ENCODE data around the gene TMOD1.

Gene TMOD1

DNA sequence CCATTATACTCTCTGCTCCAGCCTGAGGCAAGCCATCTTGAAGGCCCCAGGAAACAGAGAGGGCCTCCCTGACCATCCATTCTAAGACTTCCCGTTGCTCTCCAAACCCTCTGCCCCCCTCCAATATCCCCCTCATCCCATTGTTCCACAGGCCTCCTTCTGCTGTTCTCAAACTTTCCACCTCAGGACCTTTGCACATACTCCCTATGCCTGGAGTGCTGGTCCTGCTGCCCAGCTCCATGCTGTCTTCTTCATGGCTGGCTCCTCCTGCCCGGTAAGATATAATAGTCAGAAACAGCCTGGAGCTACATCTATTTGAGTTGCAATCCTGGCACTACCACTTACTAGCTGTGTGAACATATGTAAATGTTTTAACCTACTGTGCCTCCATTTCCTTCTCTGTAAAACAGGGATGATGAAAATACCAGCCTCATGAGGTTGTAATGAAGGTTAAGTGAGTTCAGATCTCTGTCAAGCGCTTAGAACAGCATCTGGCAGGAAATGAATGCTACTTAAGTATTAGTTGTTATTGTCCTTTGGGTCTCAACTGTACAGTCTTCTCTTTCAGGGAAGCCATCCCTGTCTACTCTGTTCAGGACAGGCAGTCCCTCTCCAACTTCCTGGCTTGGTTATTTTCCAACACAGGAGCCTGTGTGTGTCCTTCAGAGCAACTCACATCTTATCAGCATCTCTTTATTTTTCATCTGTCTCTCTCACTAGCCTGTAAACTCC lies 45.8 kb downstream of the TMOD1 start:
- DNase-seq (ENCODE audit: low spot score): no peak

GRCh38 chr9:97548379-97548778 lies 46.9 kb downstream of the TMOD1 start:
- DNase-seq (ENCODE audit: low spot score): no peak

GRCh38 chr9:97548819-97549540 lies 47.5 kb downstream of the TMOD1 start:
- DNase-seq (ENCODE audit: low spot score): no peak

DNA sequence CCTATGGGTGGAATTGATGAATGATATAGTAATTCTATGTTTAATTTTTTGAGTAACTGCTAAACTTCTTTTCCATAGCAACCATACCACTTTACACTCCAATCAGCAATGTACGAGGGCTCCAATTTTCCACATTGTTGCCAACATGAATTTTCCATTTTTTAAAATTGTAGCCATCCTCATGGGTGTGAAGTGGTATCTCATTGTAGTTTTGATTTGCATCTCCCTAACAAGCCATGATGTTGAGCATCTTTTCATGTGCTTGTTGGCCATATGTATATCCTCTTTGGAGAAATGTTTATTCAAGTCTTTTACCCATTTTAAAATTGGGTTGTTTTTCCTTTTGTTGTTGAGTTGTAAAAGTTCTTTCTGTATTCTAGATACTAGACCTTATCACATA lies 48.9 kb downstream of the TMOD1 start:
- DNase-seq (ENCODE audit: low spot score): no peak

DNA sequence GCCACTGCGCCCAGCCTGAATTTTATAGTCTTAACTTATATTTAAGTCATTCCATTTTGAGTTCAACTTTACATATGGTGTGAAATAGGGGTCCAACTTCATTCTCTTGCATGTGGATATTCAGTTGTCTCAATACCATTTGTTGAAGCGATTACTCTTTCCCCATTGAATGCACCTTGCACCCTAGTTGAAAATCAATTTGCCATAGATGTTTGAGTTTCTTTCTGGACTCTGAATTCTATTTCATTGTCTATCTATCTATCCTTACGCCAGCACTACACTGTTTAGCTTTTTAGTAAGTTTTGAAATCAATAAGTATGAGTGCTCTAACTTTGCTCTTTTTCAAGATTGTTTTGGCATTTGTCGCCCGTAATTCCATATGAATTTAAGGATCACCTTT lies 49.8 kb downstream of the TMOD1 start:
- DNase-seq (ENCODE audit: low spot score): no peak

- no peak for DNase-seq (ENCODE audit: low spot score)
These were observed 51.7 kb downstream of the TMOD1 start for GRCh38 chr9:97553141-97553540.

DNA sequence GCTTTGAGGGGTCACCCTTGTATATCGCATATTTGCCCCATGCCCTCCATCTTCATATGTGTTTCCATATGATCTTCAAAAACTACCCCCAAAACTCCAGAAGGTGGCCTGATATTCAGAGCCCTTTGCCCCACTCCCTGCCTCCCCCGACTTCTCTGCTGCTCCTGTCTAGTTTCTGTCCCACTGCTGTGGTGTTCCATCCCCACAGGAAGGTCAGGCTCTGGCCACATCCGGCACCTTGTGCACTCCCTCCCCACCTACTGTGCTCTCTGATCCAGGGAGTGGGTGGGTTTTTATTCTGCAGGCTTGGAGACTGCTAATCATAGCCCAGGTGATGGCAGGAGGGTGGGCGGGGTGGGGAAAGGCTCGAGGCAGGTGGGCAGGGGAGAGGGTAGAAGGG lies 52.4 kb downstream of the TMOD1 start:
- no peak for DNase-seq (ENCODE audit: low spot score)

- no peak for DNase-seq (ENCODE audit: low spot score)
These were observed 53.2 kb downstream of the TMOD1 start for GRCh38 chr9:97554566-97555075.

GRCh38 chr9:97555164-97555563 lies 53.7 kb downstream of the TMOD1 start:
- no peak for DNase-seq (ENCODE audit: low spot score)

- DNase-seq (ENCODE audit: low spot score): no peak
These were observed 54.7 kb downstream of the TMOD1 start for GRCh38 chr9:97556036-97556720.

DNA sequence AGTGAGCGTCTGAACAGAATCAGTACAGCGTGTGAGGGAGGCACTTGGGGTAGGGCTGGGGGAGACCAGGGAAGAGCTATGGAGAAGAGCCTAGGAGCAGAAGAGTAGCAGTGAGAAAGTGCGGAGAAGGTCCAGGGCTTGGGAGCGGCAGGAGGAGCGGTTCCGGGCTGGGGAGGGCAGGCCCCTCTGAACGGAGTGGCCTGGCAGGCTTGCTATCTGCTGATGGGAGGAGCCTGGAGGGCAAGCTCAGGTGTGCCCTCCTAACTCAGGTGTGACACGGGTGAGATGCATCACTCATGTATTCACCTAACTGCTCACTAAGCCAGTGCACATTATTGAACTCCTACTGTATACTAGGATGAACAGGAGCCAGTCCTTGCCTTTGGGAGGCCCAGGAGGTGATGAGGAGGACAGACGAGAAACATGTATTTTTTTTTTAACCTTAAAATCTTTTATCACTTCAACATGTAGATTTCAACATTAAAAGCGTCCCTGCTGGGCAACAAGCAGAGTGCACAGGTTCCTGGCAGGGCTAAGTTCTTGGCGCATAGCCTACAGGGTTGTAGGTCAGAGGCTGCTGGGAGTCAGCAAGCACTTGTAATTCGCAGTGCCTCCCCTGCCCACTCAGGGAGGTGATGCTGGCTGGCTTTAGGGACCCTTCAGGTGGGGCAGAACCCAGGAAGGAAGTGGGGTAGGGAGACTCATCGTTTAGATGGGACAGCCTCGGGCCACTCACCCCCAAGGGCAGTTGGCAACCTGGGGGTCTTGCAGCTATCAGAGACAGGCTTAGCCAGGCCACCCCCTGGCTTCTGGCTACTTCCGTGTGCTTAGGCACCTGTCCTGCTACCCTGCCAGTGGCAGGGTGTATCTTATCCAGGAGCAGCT lies 55.5 kb downstream of the TMOD1 start:
- no peak for DNase-seq (ENCODE audit: low spot score)

GRCh38 chr9:97557606-97558095 lies 56.2 kb downstream of the TMOD1 start:
- DNase-seq (ENCODE audit: low spot score): no peak

DNA sequence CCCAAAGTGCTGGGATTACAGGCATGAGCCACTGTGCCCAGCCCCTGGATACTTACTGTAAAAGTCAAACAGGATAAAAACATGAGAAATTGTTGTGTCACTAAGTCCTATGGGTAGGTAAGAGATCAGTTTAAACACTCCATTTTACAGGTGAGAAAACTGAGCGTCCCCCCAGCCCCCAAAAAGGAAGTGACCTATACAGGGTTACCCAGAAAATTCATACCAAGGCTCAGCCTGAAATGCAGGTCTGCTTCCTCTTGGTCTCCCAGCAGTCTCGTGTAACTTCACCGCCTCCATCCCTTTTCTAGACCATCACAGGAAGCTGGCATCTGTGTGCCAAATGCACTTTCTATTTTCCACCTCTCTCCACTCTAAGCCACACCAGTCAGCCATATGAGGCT lies 57.2 kb downstream of the TMOD1 start:
- DNase-seq (ENCODE audit: low spot score): no peak

DNA sequence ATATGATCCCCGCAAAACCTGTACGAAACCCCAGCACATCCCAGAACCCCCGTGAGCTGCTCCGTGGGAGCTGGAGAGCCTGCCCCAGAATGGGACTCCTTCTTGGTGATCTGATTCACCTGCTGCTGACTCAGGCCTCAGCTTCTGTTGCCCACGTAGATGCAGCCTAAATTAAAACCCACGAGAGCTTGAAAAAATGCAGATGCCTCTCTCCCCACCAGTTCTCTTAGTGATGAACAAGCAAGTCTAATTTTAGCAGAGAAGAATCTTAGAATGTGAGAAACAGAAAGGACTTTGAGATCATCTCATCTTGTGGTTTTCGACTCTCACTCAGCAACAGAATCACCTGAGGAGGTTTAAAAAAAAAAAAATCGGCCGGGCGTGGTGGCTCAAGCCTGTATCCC lies 57.6 kb downstream of the TMOD1 start:
- DNase-seq (ENCODE audit: low spot score): peak; percentile 30

DNA sequence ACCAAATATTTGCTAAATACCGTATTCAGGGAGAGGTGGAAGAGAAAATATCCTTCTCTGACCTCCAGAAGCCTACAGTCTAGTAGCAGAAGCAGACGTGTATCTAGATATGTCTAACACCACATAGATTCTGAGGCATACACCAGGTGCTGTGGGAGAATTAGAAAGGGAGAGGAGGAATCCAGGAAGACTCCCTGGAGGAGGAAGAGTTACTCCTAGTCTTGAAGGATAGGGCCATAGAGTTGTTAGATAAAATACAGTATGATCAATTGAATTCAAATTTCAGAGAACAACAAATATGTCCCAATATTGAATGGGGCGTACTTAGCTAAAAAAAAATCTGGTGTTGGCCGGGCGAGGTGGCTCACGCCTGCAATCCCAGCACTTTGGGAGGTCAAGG lies 58.7 kb downstream of the TMOD1 start:
- DNase-seq (ENCODE audit: low spot score): no peak

GRCh38 chr9:97560851-97561250 lies 59.4 kb downstream of the TMOD1 start:
- DNase-seq (ENCODE audit: low spot score): no peak

DNA sequence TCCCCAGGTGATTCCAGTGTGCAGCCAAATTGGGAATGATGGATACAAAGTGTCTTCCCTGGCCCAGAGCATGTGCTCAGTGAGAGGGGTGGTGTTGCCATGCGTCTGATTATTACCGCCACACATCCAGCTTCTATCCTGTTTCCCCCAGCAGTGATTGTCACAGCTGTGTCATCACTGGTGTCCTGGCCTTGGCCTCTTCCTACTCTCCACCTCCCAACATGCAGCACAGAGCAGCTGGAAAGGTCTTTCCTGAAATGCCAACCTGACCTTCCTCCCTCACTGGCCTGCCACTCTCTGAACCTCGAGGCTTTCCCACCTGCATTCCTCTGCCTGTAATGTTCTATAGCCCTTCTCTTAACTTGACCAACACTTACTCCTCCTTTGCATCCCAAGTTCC lies 60.0 kb downstream of the TMOD1 start:
- no peak for DNase-seq (ENCODE audit: low spot score)

DNA sequence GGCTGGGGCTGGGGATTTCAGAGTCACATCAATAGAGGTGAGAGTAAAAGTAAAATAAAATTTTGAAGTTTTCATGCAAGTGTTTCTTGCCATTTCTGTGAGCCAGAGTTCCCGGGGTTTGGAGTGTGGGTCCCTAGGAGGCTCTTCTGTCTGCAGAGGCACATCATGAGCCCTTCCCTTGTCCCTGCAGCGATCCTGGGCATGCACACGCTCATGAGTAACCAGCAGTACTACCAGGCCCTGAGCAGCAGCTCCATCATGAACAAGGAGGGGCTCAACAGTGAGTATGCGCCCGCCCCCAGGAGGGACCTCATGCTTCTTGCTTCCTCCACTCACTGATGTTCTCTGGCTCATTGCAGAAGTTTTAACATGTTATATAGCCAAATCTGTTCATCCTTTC lies 61.1 kb downstream of the TMOD1 start:
- no peak for DNase-seq (ENCODE audit: low spot score)

GRCh38 chr9:97563458-97564135 lies 62.1 kb downstream of the TMOD1 start:
- no peak for DNase-seq (ENCODE audit: low spot score)

DNA sequence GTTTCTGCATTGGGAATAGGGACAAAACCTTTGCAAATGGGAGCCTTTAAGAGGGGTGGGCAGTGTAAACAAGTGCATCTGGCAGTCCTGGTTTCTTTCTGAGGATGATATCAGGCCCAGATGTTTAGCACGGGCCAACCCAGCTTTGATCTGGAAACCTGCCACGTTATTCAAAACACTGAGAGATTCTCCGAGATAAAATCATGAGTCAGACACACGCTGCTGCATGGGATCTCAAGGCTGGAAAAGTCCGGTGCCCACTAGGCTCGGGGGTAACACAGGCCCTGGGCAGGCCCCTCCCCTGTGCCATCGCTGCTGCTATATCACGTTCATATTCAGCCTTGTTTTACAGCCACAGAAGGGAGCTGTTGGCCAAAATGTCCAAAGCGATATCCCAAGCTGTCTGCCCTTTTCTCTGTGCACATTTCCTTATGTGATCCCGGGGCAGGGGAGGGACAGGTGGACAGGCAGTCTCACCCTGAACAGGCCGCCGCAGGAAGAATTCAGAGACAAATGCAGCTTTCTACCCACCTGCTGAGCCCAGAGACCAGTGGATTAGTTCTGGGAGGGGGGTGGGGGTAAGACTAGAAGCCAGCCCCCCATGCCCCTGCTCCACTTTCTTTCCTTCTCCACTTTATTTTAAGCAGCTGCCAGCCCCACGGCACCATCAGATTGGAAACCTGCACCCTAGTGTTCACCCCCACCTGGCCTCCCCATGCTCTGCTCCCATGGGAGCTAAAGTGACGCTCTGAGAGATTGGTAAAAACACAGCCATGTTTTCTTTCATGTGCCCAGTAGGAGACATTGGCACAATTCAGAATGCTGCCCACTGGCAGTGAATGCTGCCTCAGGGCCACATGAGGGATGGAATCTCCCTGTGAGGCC lies 63.1 kb downstream of the TMOD1 start:
- DNase-seq (ENCODE audit: low spot score): no peak
